Loucy (cell line): Measurements from ENCODE around the gene OR5AC2.

ENCODE experiments used
- H2AFZ ChIP-seq: fragments of 200-600 bp; sonication (generic); 2 replicates; pipeline ENCODE4 v1.6.0; 2016; ENCODE audit warnings: antibody characterized with exemption, mild to moderate bottlenecking, low read length, moderate library complexity
- H3F3A ChIP-seq: fragments of 200-600 bp; 2 replicates; pipeline ENCODE4 v1.6.0; 2016; ENCODE audit warnings: antibody characterized with exemption, low read depth, mild to moderate bottlenecking
- H3K27me3 ChIP-seq: fragments of 200-600 bp; sonication (generic); 2 replicates; pipeline ENCODE4 v1.6.1; 2014; ENCODE audit warnings: low read length, mild to moderate bottlenecking; ENCODE audit not compliant: insufficient read depth, poor library complexity, severe bottlenecking
- H3K36me3 ChIP-seq: fragments of 200-600 bp; sonication (generic); 2 replicates; pipeline ENCODE4 v1.6.1; 2016; ENCODE audit warnings: low read length; ENCODE audit not compliant: insufficient read depth
- H3K4me1 ChIP-seq: fragments of 200-600 bp; sonication (generic); 2 replicates; pipeline ENCODE4 v1.5.1; 2014; ENCODE audit warnings: low read length, mild to moderate bottlenecking; ENCODE audit not compliant: insufficient read depth, poor library complexity, severe bottlenecking
- H3K4me2 ChIP-seq: fragments of 200-600 bp; sonication (generic); 2 replicates; pipeline ENCODE4 v1.6.0; 2014; ENCODE audit warnings: antibody characterized with exemption, low read length, low read depth, mild to moderate bottlenecking; ENCODE audit not compliant: poor library complexity, severe bottlenecking
- H3K4me3 ChIP-seq: fragments of 200-600 bp; sonication (generic); 2 replicates; pipeline ENCODE4 v1.5.1; 2014; ENCODE audit warnings: low read length, mild to moderate bottlenecking, mixed read lengths; ENCODE audit not compliant: poor library complexity, severe bottlenecking
- H3K79me2 ChIP-seq: fragments of 200-600 bp; sonication (generic); 2 replicates; pipeline ENCODE4 v1.6.1; 2014; ENCODE audit warnings: low read length; ENCODE audit not compliant: insufficient read depth
- H3K9ac ChIP-seq: fragments of 200-600 bp; sonication (generic); 2 replicates; pipeline ENCODE4 v1.6.0; 2014; ENCODE audit warnings: mild to moderate bottlenecking, low read depth, low read length, moderate library complexity; ENCODE audit not compliant: poor library complexity, severe bottlenecking
- H3K9me2 ChIP-seq: fragments of 200-600 bp; sonication (generic); replicated peaks from 2 replicates; pipeline ENCODE4 v1.6.1; 2016; ENCODE audit warnings: low read depth, low read length, mixed read lengths
- H3K9me3 ChIP-seq: fragments of 200-600 bp; sonication (generic); 2 replicates; pipeline ENCODE4 v1.6.1; 2014; ENCODE audit warnings: mild to moderate bottlenecking, antibody characterized with exemption, low read length, low read depth; ENCODE audit not compliant: insufficient read depth
- H4K20me1 ChIP-seq: fragments of 200-600 bp; sonication (generic); 2 replicates; pipeline ENCODE4 v1.6.0; 2014; ENCODE audit warnings: antibody characterized with exemption, low read length, mild to moderate bottlenecking; ENCODE audit not compliant: insufficient read depth, poor library complexity, severe bottlenecking
- CTCF ChIP-seq: fragments of 200-600 bp; sonication (generic); conservative IDR thresholded peaks from 2 replicates; pipeline ENCODE4 v1.5.1; 2014; ENCODE audit warnings: mild to moderate bottlenecking, antibody characterized with exemption, low read length
- EZH2phosphoT487 ChIP-seq: fragments of 200-600 bp; IDR thresholded peaks from 2 replicates; pipeline ENCODE4 v1.6.1; 2018; ENCODE audit warnings: antibody characterized with exemption, mild to moderate bottlenecking, moderate library complexity, borderline replicate concordance

The OR5AC2 gene

GRCh38 chr3:98049271-98049670 lies 37.7 kb upstream of the OR5AC2 start:
- H3K4me2 ChIP-seq: no peak overlapping the region
- no peak for TF ChIP-seq EZH2phosphoT487
- no peak for TF ChIP-seq CTCF
- no peaks in the 10 kb centered on the region for H3K4me1 ChIP-seq
- no peaks in the 10 kb centered on the region for H4K20me1 ChIP-seq
- no peaks in the 10 kb centered on the region for H3K27me3 ChIP-seq
- H3K79me2 ChIP-seq: no peaks in the 10 kb centered on the region
- H3K36me3 ChIP-seq: no peaks in the 10 kb centered on the region
- H2AFZ ChIP-seq: no peak overlapping the region
- no peaks in the 10 kb centered on the region for H3K9me2 ChIP-seq
- H3F3A ChIP-seq: no peaks in the 10 kb centered on the region
- H3K4me3 ChIP-seq: no peak overlapping the region
- no peak overlapping the region for H3K9ac ChIP-seq
- H3K9me3 ChIP-seq: no peaks in the 10 kb centered on the region

- no peaks in the 10 kb centered on the region for H3F3A ChIP-seq
- no peaks in the 10 kb centered on the region for H3K9me3 ChIP-seq
- H3K9ac ChIP-seq: no peak overlapping the region
- no peaks in the 10 kb centered on the region for H3K4me1 ChIP-seq
- H2AFZ ChIP-seq: no peak overlapping the region
- no peaks in the 10 kb centered on the region for H3K79me2 ChIP-seq
- H3K4me3 ChIP-seq: no peak overlapping the region
- no peaks in the 10 kb centered on the region for H3K36me3 ChIP-seq
- no peaks in the 10 kb centered on the region for H4K20me1 ChIP-seq
- TF ChIP-seq CTCF: no peak
- no peak for TF ChIP-seq EZH2phosphoT487
- H3K9me2 ChIP-seq: no peaks in the 10 kb centered on the region
- peaks cover 5% of the 10 kb centered on the region for H3K27me3 ChIP-seq
- H3K4me2 ChIP-seq: no peak overlapping the region
These were observed 30.9 kb upstream of the OR5AC2 start for GRCh38 chr3:98056035-98056434.

- H3K4me3 ChIP-seq: no peak overlapping the region
- no peaks in the 10 kb centered on the region for H3K4me1 ChIP-seq
- no peak overlapping the region for H3K9ac ChIP-seq
- H3K4me2 ChIP-seq: no peak overlapping the region
- no peaks in the 10 kb centered on the region for H3K79me2 ChIP-seq
- no peaks in the 10 kb centered on the region for H3K9me2 ChIP-seq
- H3K27me3 ChIP-seq: peaks cover 5% of the 10 kb centered on the region
- no peaks in the 10 kb centered on the region for H3F3A ChIP-seq
- H3K36me3 ChIP-seq: no peaks in the 10 kb centered on the region
- no peaks in the 10 kb centered on the region for H4K20me1 ChIP-seq
- no peak overlapping the region for H2AFZ ChIP-seq
- TF ChIP-seq EZH2phosphoT487 (no peak), CTCF (no peak)
- no peaks in the 10 kb centered on the region for H3K9me3 ChIP-seq
These were observed 29.3 kb upstream of the OR5AC2 start for GRCh38 chr3:98057631-98058030.
